GM19025 (cell line): ENCODE data around the gene NEB.
"Not testable (repeated sequence)": the region's sequence is repeated elsewhere in the genome, so short reads cannot be mapped to it uniquely, and the experiment has no call there.

Experiments used
- ATAC-seq: cut with Tn5 transposase; IDR thresholded peaks from one replicate; pipeline ENCODE4 v1.9.1; 2021; ENCODE audit warnings: mild to moderate bottlenecking, low read depth, moderate library complexity; ENCODE audit not compliant: unreplicated experiment

Gene NEB

DNA sequence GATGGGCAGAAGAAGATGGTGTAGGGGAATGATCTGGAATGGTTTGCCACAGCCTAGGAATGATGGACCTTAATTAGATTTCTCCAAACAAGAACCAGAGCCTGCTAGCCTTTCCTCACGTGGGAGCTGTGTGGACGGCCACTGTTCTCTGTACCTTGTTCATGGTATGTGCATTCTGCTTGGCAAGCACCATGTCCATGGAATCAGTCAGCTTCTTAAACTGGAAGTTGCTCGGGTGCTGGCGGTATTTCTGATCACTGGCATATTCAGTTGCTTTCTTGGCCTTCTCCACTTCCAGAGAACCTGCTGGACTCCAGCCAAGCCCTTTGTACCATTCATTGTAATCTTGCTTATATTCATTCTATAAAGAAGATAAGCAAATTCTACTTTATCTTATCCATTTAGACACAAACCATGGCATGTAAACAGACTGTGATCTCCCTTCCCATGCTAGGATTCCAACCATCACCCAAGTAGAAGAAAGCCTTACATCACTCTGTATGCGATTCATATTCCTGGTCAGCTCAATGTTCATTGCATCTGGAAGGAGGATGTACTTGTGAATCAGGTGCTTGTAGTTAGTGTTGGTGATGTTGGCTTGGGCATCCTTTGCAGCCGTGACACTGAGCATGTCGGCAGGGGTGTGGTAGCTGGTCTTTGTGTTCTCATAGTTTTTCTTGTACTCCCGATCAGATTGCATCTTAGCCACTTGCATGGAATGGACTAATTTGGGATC lies 78.4 kb downstream of the NEB start:
- no peak for ATAC-seq

DNA sequence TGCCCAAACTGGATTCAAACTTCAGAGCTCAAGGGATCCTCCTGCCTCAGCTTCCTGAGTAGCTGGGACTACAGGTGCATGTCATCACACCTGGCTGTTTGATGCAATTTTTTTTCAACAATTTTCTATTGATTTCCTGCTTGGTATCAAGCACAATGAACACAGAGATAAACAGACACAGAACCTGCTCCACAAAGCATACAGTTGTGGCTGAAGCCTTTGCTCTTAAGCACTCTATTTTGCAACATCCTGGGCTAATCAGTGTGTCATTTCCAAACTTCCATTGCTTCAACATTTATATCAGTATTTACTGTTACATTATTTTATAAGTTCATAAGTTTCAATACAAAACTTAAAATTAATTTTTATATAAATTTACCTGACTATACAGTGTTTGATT lies 79.4 kb downstream of the NEB start:
- ATAC-seq, result no peak

DNA sequence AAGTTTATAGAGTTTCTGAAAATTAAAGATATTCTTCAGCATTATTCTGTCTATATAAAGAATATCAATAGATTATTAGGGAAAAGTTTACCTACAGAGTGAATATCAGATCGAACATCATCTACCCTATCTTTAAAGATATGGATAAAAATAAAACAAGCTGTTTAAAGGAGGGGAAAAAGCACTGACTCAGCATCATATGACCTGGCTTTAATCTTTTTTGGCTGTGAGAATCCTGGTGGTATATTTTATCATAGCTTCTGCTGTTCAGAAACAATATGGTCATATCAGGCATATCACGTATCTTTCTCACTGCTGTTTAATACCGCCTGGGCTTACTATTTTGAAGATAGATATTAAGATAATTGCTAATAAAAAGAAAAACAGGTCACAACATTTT lies 80.2 kb downstream of the NEB start:
- ATAC-seq, result no peak

DNA sequence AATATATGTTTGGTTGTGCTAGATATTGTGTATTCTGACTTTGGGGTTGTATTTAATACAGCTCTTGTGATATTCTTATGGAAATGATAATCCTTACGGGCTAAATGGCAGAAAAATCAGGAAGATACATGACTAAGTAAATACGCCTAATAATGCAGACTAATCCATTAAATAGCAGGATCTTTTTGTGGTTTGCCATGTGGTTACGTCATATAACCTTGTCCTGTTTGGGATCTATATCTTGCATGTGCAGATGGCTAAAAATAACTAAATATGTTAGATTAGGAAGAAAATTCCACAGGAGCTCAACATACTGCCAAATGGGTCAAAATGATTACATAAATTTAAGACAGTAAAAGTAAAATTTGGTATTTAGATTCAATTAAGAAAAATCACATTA lies 83.0 kb downstream of the NEB start:
- no peak for ATAC-seq

DNA sequence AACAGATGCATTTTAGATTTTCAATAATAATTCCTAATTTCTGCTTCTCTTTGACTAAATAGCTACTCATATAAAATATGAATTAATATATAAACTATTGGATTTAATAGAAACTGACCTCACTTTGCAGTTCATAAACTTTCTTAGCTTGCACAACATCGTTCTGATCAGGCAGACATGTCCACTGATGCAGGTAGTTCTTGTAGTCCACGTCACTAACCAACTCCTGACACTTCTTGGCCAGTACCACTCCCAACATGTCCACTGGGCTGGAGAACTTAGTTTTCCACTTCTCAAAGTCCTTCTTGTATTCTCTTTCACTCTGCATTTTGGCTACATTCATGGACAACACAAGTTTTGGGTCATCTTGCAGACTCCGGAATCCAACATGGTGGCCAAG lies 83.8 kb downstream of the NEB start:
- no peak for ATAC-seq

DNA sequence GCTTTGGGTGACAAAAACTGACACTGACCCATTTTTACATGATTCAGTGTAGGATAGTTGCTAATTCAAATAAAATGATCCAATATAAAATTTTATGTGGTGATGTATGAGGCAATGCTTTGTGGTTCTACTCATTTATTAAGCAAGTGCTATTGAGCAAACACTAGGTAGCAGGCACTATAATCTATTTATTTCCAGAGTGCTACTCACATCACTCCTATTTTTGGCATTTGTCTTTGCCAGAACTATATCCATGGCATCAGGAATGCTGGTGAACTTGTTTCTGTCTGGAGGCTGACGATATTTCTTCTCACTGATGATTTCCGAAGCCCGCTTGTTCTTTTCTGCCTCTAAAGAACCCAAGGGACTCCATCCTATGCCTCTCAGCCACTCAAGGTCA lies 84.3 kb downstream of the NEB start:
- ATAC-seq, result no peak

DNA sequence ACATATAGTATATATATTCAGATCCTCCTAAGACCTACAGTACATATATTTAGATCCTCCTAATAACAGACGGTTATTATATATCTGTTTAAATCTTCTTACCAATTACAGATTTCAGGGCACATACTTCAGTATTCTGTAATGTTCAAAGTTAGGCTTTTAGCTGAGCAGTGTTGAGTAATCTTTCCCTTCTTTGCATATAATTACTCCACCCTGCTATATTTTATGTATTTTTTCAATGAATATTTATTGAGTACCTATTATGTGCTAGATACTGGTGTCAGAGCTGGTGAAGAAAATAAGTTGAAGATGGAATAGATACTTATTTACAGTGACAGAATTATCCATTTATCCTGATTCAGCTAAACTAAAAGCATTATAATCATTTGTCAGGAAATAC lies 84.9 kb downstream of the NEB start:
- no peak for ATAC-seq

DNA sequence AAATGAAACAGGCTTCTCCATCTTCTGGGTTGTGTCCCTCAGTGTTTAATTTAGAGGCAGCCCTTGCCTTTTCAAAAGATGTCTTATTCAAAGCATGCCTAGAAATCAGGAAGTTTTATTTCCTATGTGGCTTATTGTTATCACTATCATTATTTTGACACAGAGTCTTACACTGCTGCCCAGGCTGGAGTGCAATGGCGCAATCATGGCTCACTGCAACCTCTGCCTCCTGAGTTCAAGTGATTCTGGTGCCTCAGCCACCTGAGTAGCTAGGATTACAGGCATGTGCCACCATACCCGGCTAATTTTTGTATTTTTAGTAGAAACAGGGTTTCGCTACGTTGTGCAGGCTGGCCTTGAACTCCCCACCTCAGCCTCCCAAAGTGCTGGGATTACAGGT lies 87.8 kb downstream of the NEB start:
- ATAC-seq, result not testable (repeated sequence)

DNA sequence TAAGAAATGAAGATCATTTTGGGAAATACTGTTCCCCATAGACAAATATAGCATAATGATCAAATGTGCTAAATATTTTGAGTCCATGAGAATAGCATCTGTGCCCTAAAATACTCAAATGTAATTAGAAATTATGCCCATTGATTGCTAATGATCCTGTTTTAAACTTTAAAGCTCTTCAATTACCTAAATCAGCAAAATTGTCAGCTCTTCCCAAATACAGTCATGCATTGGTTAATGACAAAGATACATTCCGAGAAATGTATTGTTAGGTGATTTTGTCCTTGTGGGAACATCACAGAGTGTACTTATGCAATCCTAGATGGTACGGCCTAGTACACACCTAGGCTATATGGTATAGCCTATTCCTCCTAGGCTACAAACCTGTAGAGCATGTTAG lies 89.7 kb downstream of the NEB start:
- no peak for ATAC-seq

DNA sequence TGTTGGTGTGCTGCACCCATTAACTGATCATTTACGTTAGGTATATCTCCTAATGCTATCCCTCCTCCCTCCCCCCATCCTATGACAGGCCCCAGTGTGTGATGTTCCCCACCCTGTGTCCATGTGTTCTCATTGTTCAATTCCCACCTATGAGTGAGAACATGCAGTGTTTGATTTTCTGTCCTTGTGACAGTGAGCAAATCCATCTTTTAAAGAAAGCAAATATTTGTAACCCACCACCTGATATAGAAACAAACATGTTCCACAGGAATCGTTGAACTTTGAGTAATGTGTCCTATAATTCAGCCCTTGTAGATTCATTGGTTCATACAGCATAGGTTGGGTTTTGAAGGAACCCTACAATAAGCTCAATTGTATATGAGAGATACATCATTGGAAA lies 92.4 kb downstream of the NEB start:
- not testable (repeated sequence) for ATAC-seq

DNA sequence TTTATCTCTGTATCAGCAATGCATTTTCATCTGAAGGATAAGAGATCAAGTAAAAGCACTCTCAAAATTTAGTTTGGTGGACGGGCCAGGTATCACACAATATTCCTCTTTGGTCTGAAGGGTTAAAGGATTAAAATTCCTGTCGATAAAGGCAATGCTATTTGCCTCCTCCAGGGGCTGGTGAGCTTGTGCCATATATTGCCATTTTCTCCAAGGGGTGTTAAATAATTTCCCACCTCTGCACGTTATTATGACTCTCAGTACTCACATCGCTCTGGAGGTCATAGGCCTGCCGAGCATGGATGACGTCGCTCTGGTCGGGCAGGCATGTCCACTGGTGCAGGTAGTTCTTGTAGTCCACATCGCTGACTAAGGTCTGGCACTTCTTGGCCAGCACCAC lies 94.2 kb downstream of the NEB start:
- ATAC-seq, result no peak

DNA sequence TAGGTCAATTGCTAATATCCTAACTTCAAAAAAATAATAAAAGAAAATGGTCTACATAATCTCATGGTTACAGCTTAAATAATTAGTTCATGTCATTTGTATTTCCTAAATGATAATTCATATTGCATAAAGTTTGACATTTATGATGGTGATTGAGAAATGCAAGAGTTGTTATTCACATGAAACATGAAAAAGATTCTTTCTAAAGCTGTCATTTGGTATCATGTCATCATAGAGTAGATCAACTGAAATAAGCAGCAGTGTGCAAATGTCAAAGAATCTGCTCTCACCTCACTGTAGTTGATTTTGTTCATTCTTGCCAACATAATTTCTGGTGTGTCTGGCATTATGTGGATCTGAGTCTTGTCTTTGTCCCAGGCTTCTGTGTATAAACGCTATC lies 95.3 kb downstream of the NEB start:
- no peak for ATAC-seq

DNA sequence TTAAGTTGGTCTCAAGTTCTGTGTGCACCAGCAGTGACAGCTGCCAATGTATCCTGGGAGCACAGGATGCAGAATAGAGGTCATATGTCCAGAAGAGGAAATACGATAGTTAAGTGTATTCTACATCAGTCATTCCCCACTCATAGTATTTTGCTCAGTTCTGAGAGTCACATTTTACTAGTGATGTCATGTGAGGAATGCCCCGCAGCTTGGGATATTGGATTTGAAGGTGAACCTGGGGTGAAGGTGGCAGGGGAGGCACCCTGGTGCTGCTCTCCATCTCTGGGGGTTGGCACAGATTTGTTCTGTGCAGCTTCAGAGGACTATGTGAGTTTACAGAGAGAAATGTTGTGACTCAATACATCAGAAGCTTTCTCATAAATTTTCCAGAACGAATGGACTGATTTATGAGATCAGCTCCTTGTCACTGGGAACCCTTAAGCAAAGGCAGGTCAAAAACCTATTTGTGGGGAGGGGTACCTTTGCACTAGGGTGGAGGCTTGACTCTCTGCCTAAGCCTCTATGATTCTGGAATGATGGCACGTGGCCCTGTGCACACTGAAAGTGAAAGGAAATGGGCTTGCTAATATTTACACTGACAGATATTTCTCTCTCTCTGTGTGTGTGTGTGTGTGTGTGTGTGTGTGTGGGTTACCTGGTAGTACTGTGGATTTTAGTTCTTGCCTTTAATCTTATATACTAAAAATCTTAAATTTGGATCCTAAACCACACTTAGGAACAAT lies 95.9 kb downstream of the NEB start:
- ATAC-seq, result peak; percentile 58

DNA sequence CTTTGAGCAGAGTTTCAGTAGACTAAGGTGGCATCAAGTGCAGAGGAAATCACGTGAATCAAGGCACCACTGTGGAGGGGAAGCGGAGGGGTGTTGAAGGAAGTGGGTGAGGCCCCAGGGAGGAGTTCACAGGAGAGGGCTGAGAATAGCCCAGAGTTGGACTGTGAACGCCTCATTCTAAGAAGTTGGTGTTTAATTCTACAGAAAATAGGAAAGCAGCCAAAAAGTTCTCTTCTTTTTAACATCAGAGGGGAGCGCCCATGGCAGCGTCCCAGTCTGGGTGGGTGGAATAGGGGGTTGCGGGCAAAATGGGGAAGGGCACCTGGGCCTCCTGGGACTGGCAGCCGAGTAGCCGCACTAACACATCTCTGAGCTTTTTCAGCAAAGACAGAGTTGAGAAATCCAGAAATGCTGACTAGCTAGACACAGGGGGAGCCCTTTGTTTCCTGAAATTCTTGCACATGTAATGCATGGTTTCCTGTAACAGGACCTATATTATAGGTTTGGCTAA lies 97.0 kb downstream of the NEB start:
- peak; percentile 69 for ATAC-seq

DNA sequence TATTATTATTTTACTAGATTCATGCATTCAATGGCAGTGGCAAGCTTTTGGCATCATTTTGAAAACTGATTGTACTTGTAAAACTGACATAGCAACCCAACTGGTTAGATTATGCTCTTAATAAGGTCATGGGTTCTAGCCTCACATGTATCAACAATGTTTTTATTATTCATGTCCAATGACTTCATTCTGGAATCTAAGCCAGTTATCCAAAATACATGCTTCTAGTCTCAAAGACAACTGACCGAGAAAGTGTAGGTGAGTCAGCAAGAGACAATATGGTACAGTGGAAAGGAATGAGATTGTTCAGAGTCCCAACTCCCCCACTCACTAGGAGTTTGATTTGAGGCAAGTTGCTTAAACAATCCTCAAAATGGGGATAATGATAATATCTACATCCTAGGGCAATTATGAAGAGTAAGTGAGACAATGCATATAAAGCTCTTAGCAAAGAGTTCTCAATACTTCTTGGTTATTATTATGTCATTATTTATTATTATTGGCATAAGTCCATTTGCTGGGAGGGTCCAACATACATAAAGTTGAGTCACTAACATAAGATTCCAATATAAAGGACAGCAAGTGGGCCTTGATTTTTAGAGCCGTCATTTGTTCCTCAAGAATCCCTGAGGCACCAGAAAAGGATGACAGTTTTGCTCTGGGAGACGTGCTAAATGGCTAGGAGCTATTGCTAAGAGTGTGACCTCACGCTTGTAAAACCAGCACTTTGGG lies 99.4 kb downstream of the NEB start:
- no peak for ATAC-seq

DNA sequence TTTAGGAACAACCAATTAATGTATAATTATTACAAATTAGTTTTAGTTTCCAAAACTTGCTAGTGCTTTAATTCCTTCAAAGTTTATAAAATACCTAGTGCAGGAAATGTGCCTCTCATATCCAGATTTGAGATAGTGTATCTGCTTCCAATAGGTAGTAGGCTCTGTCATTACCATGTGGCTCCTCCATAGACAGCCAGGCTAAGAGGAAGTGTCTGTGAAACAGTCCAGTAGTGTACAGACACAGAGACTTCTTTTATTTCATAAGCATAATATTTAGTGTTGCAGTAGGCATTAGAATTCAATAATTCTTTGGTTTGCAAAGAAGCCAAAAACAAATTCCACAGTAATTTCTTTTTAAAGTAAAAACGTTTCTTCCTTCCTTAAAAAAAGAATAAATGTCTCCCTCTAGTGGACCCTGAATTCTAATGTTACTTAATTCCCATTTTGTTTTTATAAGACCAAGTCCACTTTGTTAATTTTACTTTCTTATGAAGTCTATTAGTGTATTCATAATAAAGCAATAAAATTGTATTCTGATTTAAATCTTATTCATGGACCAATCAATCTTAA lies 101.2 kb downstream of the NEB start:
- ATAC-seq, result no peak

DNA sequence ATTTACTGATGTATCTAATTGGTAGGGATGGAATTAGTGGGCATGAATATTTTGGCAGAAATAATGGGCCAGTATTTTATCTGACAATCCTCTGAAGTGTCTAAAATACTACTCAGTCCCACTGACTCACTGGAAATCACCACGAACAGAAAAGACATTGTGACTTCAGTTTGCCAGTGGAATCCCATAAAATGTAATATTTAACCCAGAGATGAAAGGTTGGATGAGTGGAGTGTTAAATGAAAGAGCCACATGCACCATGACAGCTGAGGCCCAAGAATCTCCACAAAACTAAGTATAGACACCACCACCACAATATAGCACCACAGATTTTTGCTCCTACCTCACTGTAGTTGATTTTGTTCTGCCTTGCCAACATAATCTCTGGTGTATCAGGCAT lies 103.9 kb downstream of the NEB start:
- no peak for ATAC-seq

DNA sequence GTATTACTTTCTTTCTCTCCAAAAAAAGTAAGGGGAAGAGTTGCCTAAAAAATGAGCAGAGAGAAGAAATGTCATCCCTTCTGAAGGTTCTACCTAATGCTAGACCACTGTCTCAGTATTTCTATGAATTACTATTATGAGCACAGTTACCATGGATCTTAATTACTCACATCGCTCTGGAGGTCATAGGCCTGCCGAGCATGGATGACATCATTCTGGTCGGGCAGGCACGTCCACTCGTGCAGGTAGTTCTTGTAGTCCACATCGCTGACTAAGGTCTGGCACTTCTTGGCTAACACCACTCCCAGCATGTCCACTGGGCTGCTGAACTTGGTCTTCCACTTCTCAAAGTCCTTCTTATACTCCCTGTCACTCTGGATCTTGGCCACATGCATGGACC lies 106.9 kb downstream of the NEB start:
- ATAC-seq, result no peak

DNA sequence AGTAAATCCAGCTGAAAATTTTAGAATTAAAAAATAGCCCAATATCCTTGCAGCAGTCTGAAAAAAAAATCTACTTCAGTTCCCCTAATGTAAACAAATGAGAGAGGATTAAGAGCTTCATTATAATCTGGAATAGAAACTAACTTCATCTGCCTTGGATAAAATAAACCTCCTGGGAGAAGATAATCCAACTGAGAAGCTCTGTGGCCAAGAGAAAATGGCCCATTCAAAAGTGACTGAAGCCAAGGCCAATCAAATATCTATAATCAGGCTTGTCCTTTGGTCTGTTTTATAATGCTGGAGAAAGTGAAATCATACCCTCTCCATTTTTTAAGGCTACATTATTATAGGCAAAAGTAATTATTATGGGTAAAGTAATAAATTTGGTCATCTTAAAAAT lies 110.0 kb downstream of the NEB start:
- ATAC-seq, result no peak

DNA sequence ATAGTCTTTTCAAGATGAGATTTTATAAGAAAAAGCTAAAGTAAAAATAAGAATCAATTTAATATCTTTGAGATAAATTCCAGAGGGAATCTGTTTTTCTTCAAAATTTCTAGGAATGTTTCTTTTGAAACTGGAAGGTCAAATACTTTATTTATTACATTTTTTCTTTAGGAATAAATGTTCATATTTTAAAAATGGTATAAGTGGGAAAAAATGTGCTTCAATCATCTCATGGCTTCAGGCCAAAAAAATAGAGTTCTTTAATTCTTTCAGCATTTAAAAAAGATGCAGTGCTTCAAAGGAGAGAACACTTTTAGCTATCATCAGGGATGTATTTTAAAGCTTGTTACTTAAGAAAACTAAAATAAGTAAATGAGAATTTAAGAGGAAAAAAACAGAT lies 110.6 kb downstream of the NEB start:
- ATAC-seq, result no peak

DNA sequence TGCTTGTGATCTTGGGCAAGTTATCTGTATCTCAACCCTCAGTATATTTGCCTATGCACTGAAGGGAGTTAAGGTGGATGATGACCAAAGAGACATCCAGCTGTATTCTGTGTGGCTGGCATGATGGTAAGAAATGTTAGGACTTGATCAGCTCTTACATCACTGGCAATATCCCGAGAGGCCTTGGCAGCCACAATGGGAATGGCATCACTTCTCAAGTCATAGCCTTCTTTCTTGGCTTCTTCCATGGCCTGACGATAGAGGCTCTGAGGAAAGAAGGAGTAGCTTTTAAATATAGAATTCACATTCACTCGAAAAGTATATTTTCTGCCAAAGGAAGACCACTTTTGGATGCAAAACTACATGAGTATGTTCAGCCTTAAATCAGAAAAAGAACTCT lies 113.5 kb downstream of the NEB start:
- no peak for ATAC-seq
